CD14-positive monocyte (primary cell): ENCODE results near the gene TMEM106B. TPM values are rescaled to one million over a fixed set of nuclear protein-coding genes. Genes with fewer than 3 reads are reported as not detected.

ENCODE experiments used
- DNase-seq, 3 donors: peaks; one replicate each; pipeline ENCODE4 v3.0.0-alpha.2; 2011 to 2022
- H2AFZ ChIP-seq: 2 replicates; pipeline ENCODE4 v1.6.0; 2012; ENCODE audit warnings: mild to moderate bottlenecking, low read depth, low read length, inconsistent platforms; ENCODE audit not compliant: insufficient read depth, poor library complexity, severe bottlenecking
- H3K27ac ChIP-seq, 2 donors: 1 replicate in 1 of 2; 2 replicates in 1 of 2; pipeline ENCODE4 v1.5.1; 2012 to 2013; ENCODE audit warnings: low read length in 2 of 2, control low read depth in 1 of 2, inconsistent platforms in 1 of 2, low read depth in 1 of 2, mild to moderate bottlenecking in 1 of 2
- H3K27me3 ChIP-seq, 2 donors: one replicate each; pipeline versions ENCODE4 v1.6.0 to v1.6.1; 2011 to 2013; ENCODE audit warnings: low read length in 2 of 2; ENCODE audit not compliant: control insufficient read depth in 2 of 2, insufficient read depth in 2 of 2
- H3K36me3 ChIP-seq, 2 donors: replicated peaks in 1 of 2; 1 replicate in 1 of 2; 2 replicates in 1 of 2; pipeline versions ENCODE4 v1.5.1 to v1.6.1; 2012 to 2013; ENCODE audit warnings: low read length in 2 of 2, control low read depth in 1 of 2, inconsistent platforms in 1 of 2, mild to moderate bottlenecking in 1 of 2; ENCODE audit not compliant: insufficient read depth in 2 of 2, control insufficient read depth in 1 of 2
- H3K4me1 ChIP-seq, 2 donors: 1 replicate in 1 of 2; 2 replicates in 1 of 2; pipeline versions ENCODE4 v1.5.1 to v1.6.1; 2012 to 2013; ENCODE audit warnings: low read length in 2 of 2, control low read depth in 1 of 2, inconsistent platforms in 1 of 2, mild to moderate bottlenecking in 1 of 2, moderate library complexity in 1 of 2; ENCODE audit not compliant: insufficient read depth in 2 of 2, control insufficient read depth in 1 of 2
- H3K4me2 ChIP-seq: replicated peaks from 2 replicates; pipeline ENCODE3; 2012; ENCODE audit warnings: low read length, moderate library complexity, mild to moderate bottlenecking; ENCODE audit not compliant: poor library complexity, severe bottlenecking; ENCODE audit errors: extremely low read depth
- H3K4me3 ChIP-seq, 3 experiments: fragments of 200-600 bp in 1 of 3; sonication (generic) in 1 of 3; replicated peaks in 1 of 3; 1 replicate in 2 of 3; 2 replicates in 1 of 3; pipeline ENCODE4 v1.5.1; 2011 to 2013; ENCODE audit warnings: low read length in 3 of 3, mild to moderate bottlenecking in 3 of 3, control low read depth in 2 of 3, low read depth in 2 of 3, inconsistent platforms in 1 of 3, moderate library complexity in 1 of 3
- H3K79me2 ChIP-seq: 2 replicates; pipeline ENCODE4 v1.6.0; 2012; ENCODE audit warnings: mild to moderate bottlenecking, control low read depth, inconsistent platforms, low read length, moderate library complexity; ENCODE audit not compliant: insufficient read depth
- H3K9ac ChIP-seq: 2 replicates; pipeline ENCODE4 v1.6.0; 2017; ENCODE audit warnings: low read length, mild to moderate bottlenecking; ENCODE audit not compliant: insufficient read depth, poor library complexity, severe bottlenecking
- H3K9me3 ChIP-seq, 2 donors: replicated peaks in 1 of 2; 1 replicate in 1 of 2; 2 replicates in 1 of 2; pipeline versions ENCODE4 v1.5.1 to v1.6.1; 2012 to 2013; ENCODE audit warnings: low read length in 2 of 2, control low read depth in 1 of 2; ENCODE audit not compliant: control insufficient read depth in 1 of 2, insufficient read depth in 1 of 2
- H4K20me1 ChIP-seq: 2 replicates; pipeline ENCODE4 v1.6.0; 2012; ENCODE audit warnings: mild to moderate bottlenecking, low read length, control low read depth, moderate library complexity; ENCODE audit not compliant: insufficient read depth
- H3K27ac Mint-ChIP-seq, 7 donors: one replicate each; pipeline ENCODE4 v1.8.0; 2020; ENCODE audit warnings: mild to moderate bottlenecking in 7 of 7, mixed read lengths in 7 of 7, moderate library complexity in 6 of 7, inconsistent platforms in 2 of 7
- H3K27me3 Mint-ChIP-seq, 3 donors: one replicate each; pipeline ENCODE4 v1.8.0; 2021 to 2022; ENCODE audit warnings: low read depth in 3 of 3, mild to moderate bottlenecking in 3 of 3, mixed read lengths in 3 of 3, moderate library complexity in 3 of 3, inconsistent platforms in 1 of 3
- H3K36me3 Mint-ChIP-seq, 2 donors: one replicate each; pipeline ENCODE4 v1.8.0; 2020; ENCODE audit warnings: mixed read lengths in 2 of 2, inconsistent platforms in 1 of 2, mild to moderate bottlenecking in 1 of 2
- H3K4me1 Mint-ChIP-seq: one replicate; pipeline ENCODE4 v1.8.0; 2020; ENCODE audit warnings: mild to moderate bottlenecking, mixed read lengths
- H3K4me3 Mint-ChIP-seq, 2 donors: one replicate each; pipeline ENCODE4 v1.8.0; 2020; ENCODE audit warnings: mild to moderate bottlenecking in 2 of 2, mixed read lengths in 2 of 2, moderate library complexity in 1 of 2
- H3K9me3 Mint-ChIP-seq, 7 donors: one replicate each; pipeline ENCODE4 v1.8.0; 2020 to 2022; ENCODE audit warnings: mixed read lengths in 7 of 7, mild to moderate bottlenecking in 6 of 7, moderate library complexity in 6 of 7, inconsistent platforms in 2 of 7
- WGBS: methylation state at CpG from one replicate; pipeline ENCODE4 v1.1.5; 2013; ENCODE audit warnings: missing lambda C conversion rate; ENCODE audit not compliant: insufficient coverage; 5-methylcytosine and 5-hydroxymethylcytosine counted together
- intact Hi-C, 2 donors: fragments of 100-400 bp; cut with micrococcal nuclease; formaldehyde crosslinking; loops; one replicate each; pipeline versions ENCODE4 v1.15.0 to v1.15.1; 2023
- polyA plus RNA-seq, 3 donors: library from polyadenylated mRNA; depleted of rRNA in 1 of 3; unstranded in 2 of 3; stranded (reverse) in 1 of 3; fragments of 300-500 nt in 2 of 3; fragments of >200 nt in 1 of 3; fragmentation: Illumina TruSeq in 2 of 3; gene quantifications; 1 replicate in 2 of 3; 2 replicates in 1 of 3; pipeline ENCODE4 v1.2.3, GENCODE V29; 2012 to 2021
- TF ChIP-seq, protein P1 (sequence below): fragments of 200-600 bp; IDR thresholded peaks from one replicate; pipeline ENCODE4 v1.8.0; 2022; ENCODE audit warnings: antibody characterized with exemption, mild to moderate bottlenecking

TMEM106B gene
- polyA plus RNA-seq, 3 donors = 5.2 to 17.7 (median 11.6) TPM

- no CpG with 5 or more reads among the region's 1 CpG for WGBS
- TF ChIP-seq, protein P1, sequence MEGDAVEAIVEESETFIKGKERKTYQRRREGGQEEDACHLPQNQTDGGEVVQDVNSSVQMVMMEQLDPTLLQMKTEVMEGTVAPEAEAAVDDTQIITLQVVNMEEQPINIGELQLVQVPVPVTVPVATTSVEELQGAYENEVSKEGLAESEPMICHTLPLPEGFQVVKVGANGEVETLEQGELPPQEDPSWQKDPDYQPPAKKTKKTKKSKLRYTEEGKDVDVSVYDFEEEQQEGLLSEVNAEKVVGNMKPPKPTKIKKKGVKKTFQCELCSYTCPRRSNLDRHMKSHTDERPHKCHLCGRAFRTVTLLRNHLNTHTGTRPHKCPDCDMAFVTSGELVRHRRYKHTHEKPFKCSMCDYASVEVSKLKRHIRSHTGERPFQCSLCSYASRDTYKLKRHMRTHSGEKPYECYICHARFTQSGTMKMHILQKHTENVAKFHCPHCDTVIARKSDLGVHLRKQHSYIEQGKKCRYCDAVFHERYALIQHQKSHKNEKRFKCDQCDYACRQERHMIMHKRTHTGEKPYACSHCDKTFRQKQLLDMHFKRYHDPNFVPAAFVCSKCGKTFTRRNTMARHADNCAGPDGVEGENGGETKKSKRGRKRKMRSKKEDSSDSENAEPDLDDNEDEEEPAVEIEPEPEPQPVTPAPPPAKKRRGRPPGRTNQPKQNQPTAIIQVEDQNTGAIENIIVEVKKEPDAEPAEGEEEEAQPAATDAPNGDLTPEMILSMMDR = no peak
- no peak overlapping the region for H3K4me3 Mint-ChIP-seq
These were observed 36.2 kb upstream of the TMEM106B start for GRCh38 chr7:12174931-12175330.

DNA sequence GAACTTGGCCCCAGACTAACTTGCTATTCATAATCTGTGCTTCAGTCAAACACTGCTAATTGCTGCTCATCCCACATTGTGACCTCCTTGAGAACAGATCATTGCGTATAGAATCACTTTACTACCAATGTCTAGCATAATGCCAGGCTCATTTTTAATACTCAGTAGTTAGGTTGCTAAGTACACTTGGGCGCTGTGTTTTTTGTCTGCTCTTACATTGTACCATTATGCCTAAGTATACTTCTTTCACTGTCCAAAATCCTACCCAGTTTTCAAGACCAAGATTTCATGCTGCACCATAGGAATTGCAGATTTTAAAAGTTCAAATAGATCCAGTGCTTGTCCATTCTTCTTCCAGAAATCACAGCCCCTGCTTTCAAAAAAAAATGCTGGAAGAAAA lies 32.8 kb upstream of the TMEM106B start:
- WGBS = no CpG with 5 or more reads among the region's 2 CpGs
- Histone ChIP-seq H3K79me2 (no peaks in the 10 kb centered on the region), H3K9me3 (no peaks in the 10 kb centered on the region), H3K27me3 (no peaks in the 10 kb centered on the region), H3K27ac (no peak overlapping the region), H2AFZ (no peak overlapping the region), H3K4me2 (no peak overlapping the region), H3K4me1 (no peaks in the 10 kb centered on the region), H4K20me1 (no peaks in the 10 kb centered on the region), H3K9ac (no peak overlapping the region), H3K4me3 (no peak overlapping the region), H3K36me3 (no peaks in the 10 kb centered on the region)
- Mint-ChIP-seq H3K27me3 (no peaks in the 10 kb centered on the region), H3K36me3 (no peaks in the 10 kb centered on the region), H3K9me3 (peaks cover 0 to 7% (median 2%) of the 10 kb centered on the region in 7 donors), H3K4me1 (no peaks in the 10 kb centered on the region), H3K4me3 (no peak overlapping the region), H3K27ac (no peak overlapping the region)
- intact Hi-C loops = no loop called here
- TF ChIP-seq, protein P1 = no peak
- no peak for DNase-seq

More at GRCh38 chr7:12174931-12175330, 36.2 kb upstream of the TMEM106B start:
- H3K9me3 Mint-ChIP-seq = peaks cover under 1 to 10% (median 7%) of the 10 kb centered on the region in 7 donors
- no peak overlapping the region for H3K27ac Mint-ChIP-seq
- Histone ChIP-seq H4K20me1 (no peaks in the 10 kb centered on the region), H3K27ac (no peak overlapping the region), H3K36me3 (no peaks in the 10 kb centered on the region), H3K9me3 (peaks cover 0 to 12% of the 10 kb centered on the region in 2 donors), H3K4me2 (no peak overlapping the region), H3K79me2 (no peaks in the 10 kb centered on the region), H3K9ac (no peak overlapping the region), H3K4me3 (no peak overlapping the region), H3K4me1 (no peaks in the 10 kb centered on the region), H2AFZ (no peak overlapping the region), H3K27me3 (no peaks in the 10 kb centered on the region)
- no peaks in the 10 kb centered on the region for H3K4me1 Mint-ChIP-seq
- no peak for DNase-seq
- intact Hi-C loops = no loop called here
- no peaks in the 10 kb centered on the region for H3K36me3 Mint-ChIP-seq
- no peaks in the 10 kb centered on the region for H3K27me3 Mint-ChIP-seq
